Liver (tissue), 9 donors: ENCODE data around the gene ACADSB. TPM values are rescaled to one million over a fixed set of nuclear protein-coding genes. Genes with fewer than 3 reads are reported as not detected.

Source experiments
- DNase-seq: peaks from one replicate; pipeline ENCODE4 v3.0.0-alpha.2; 2017; ENCODE audit warnings: low spot score
- H3K27ac ChIP-seq, 2 donors: one replicate each; pipeline ENCODE4 v1.7.0; 2013; ENCODE audit warnings: inconsistent platforms in 2 of 2, low read length in 2 of 2, control low read depth in 1 of 2, low read depth in 1 of 2, mild to moderate bottlenecking in 1 of 2
- H3K27me3 ChIP-seq, 4 donors: one replicate each; pipeline versions ENCODE4 v1.6.1 to v1.7.0; 2013; ENCODE audit warnings: low read length in 3 of 4, inconsistent platforms in 1 of 4, mild to moderate bottlenecking in 1 of 4, moderate library complexity in 1 of 4; ENCODE audit not compliant: control insufficient read depth in 4 of 4, insufficient read depth in 4 of 4
- H3K36me3 ChIP-seq, 4 donors: one replicate each; pipeline versions ENCODE4 v1.6.1 to v1.7.0; 2013; ENCODE audit warnings: low read length in 3 of 4, mild to moderate bottlenecking in 3 of 4, low read depth in 1 of 4, moderate library complexity in 1 of 4; ENCODE audit not compliant: control insufficient read depth in 4 of 4, insufficient read depth in 3 of 4
- H3K4me1 ChIP-seq, 4 donors: one replicate each; pipeline versions ENCODE4 v1.6.1 to v1.7.0; 2013; ENCODE audit warnings: low read length in 3 of 4, mild to moderate bottlenecking in 3 of 4, moderate library complexity in 1 of 4; ENCODE audit not compliant: control insufficient read depth in 4 of 4, insufficient read depth in 4 of 4
- H3K4me3 ChIP-seq, 3 donors: one replicate each; pipeline versions ENCODE4 v1.6.1 to v1.7.0; 2013; ENCODE audit warnings: low read length in 3 of 3, control low read depth in 1 of 3, low read depth in 1 of 3, mild to moderate bottlenecking in 1 of 3
- H3K9ac ChIP-seq, 2 donors: one replicate each; pipeline ENCODE4 v1.7.0; 2013; ENCODE audit warnings: low read length in 2 of 2, mild to moderate bottlenecking in 2 of 2, moderate library complexity in 2 of 2, control low read depth in 1 of 2, low read depth in 1 of 2
- H3K9me3 ChIP-seq, 4 donors: one replicate each; pipeline versions ENCODE4 v1.6.1 to v1.7.0; 2013; ENCODE audit warnings: low read length in 3 of 4; ENCODE audit not compliant: control insufficient read depth in 4 of 4
- EGR1 ChIP-seq, 2 donors: IDR thresholded peaks; 2 replicates each; pipeline ENCODE4 v1.6.1; 2016 to 2018; ENCODE audit warnings: antibody characterized with exemption in 2 of 2, low read depth in 2 of 2
- FOXA1 ChIP-seq: IDR thresholded peaks from 2 replicates; pipeline ENCODE4 v1.6.1; 2016; ENCODE audit warnings: antibody characterized with exemption
- FOXA2 ChIP-seq: IDR thresholded peaks from 2 replicates; pipeline ENCODE4 v1.6.1; 2016; ENCODE audit warnings: antibody characterized with exemption
- GABPA ChIP-seq, 2 donors: IDR thresholded peaks in 1 of 2; conservative IDR thresholded peaks in 1 of 2; 2 replicates each; pipeline ENCODE4 v1.6.1; 2016; ENCODE audit warnings: antibody characterized with exemption in 2 of 2, mild to moderate bottlenecking in 1 of 2, moderate library complexity in 1 of 2
- HNF4A ChIP-seq, 2 donors: conservative IDR thresholded peaks; 2 replicates each; pipeline ENCODE4 v1.6.1; 2016; ENCODE audit warnings: antibody characterized with exemption in 2 of 2, mild to moderate bottlenecking in 2 of 2
- HNF4G ChIP-seq: IDR thresholded peaks from 2 replicates; pipeline ENCODE4 v1.6.1; 2016; ENCODE audit warnings: antibody characterized with exemption
- JUND ChIP-seq, 2 donors: IDR thresholded peaks; 2 replicates each; pipeline ENCODE4 v1.6.1; 2016; ENCODE audit warnings: antibody characterized with exemption in 2 of 2
- NR2F2 ChIP-seq: IDR thresholded peaks from 2 replicates; pipeline ENCODE4 v1.6.1; 2016; ENCODE audit warnings: antibody characterized with exemption
- RAD21 ChIP-seq, 2 donors: IDR thresholded peaks; 2 replicates each; pipeline ENCODE4 v1.6.1; 2016; ENCODE audit warnings: antibody characterized with exemption in 2 of 2, mild to moderate bottlenecking in 2 of 2
- RXRA ChIP-seq, 2 donors: IDR thresholded peaks; 2 replicates each; pipeline ENCODE4 v1.6.1; 2017 to 2018; ENCODE audit warnings: antibody characterized with exemption in 2 of 2, mild to moderate bottlenecking in 1 of 2
- SP1 ChIP-seq: IDR thresholded peaks from 2 replicates; pipeline ENCODE4 v1.6.1; 2018; ENCODE audit warnings: antibody characterized with exemption, mild to moderate bottlenecking
- TAF1 ChIP-seq: conservative IDR thresholded peaks from 2 replicates; pipeline ENCODE4 v1.6.1; 2016; ENCODE audit warnings: antibody characterized with exemption, mild to moderate bottlenecking
- YY1 ChIP-seq: IDR thresholded peaks from 2 replicates; pipeline ENCODE4 v1.6.1; 2016; ENCODE audit warnings: antibody characterized with exemption, mild to moderate bottlenecking
- ZBTB33 ChIP-seq: IDR thresholded peaks from 2 replicates; pipeline ENCODE4 v1.6.1; 2016; ENCODE audit warnings: antibody characterized with exemption
- WGBS: extraction: QIAGEN DNeasy Blood & Tissue Kit; methylation state at CpG from one replicate; pipeline ENCODE4 v1.1.7; 2013; 5-methylcytosine and 5-hydroxymethylcytosine counted together
- polyA plus RNA-seq, 2 donors: library from polyadenylated mRNA; stranded (reverse) in 1 of 2; unstranded in 1 of 2; fragments of 200-250 nt in 1 of 2; fragments of >200 nt in 1 of 2; fragmentation: Nextera tagmentation in 1 of 2; extraction: Ambion mirVana in 1 of 2; gene quantifications; one replicate each; pipeline versions ENCODE4 v1.2.1 to v1.2.3, GENCODE V29; 2013 to 2015
- total RNA-seq, 2 donors: library from RNA; depleted of rRNA; stranded (reverse); fragments of >200 nt; gene quantifications; one replicate each; pipeline ENCODE4 v1.2.3, GENCODE V29; 2014
- TF ChIP-seq, protein P1 (sequence below): IDR thresholded peaks from 2 replicates; pipeline ENCODE4 v1.6.1; 2016; ENCODE audit warnings: antibody characterized with exemption, mild to moderate bottlenecking
- TF ChIP-seq, protein P2 (sequence below): IDR thresholded peaks from 2 replicates; pipeline ENCODE4 v1.6.1; 2016; ENCODE audit warnings: antibody characterized with exemption
- TF ChIP-seq, protein P3 (sequence below): fragments of 150-350 bp; IDR thresholded peaks from 2 replicates; pipeline ENCODE4 v1.5.1; 2017; ENCODE audit warnings: improper control_type of control experiment, low read depth, low read length; ENCODE audit not compliant: missing input control
- TF ChIP-seq, protein P4 (sequence below): IDR thresholded peaks from 2 replicates; pipeline ENCODE4 v1.6.1; 2016; ENCODE audit warnings: antibody characterized with exemption
- donor health status: healthy.
- donor health status: healthy.
- donor health status: healthy.
- donor health status: healthy.
- donor health status: healthy.

Gene ACADSB
- total and polyA plus RNA-seq, 4 donors: 97.9 to 164 (median 110) TPM

DNA sequence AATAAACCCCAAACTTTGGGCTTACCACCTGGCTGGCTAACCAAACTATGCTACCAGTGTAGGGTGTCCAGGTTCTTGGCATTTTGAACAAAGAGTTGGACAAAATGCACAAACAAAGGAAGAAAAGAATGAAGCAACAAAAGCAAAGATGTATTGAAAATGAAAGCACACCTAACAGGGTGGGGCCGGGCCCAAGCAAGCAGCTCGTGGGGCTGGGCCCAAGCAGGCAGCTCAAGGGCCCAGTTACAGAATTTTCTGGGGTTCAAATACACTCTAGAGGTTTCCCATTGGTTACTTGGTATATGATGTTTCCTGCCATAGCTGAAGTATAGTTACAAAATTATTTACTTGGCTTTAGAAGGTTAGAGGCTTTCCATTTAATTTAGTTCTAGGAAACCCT, 15.7 kb downstream of the ACADSB start:
- Histone ChIP-seq H3K9ac (no peak overlapping the region), H3K4me3 (no peak overlapping the region), H3K4me1 (peaks cover 8 to 40% (median 16%) of the 10 kb centered on the region in 4 donors), H3K27me3 (no peaks in the 10 kb centered on the region), H3K9me3 (no peaks in the 10 kb centered on the region), H3K27ac (peak overlapping the region in 1 of 2 donors; percentile 23), H3K36me3 (no peaks in the 10 kb centered on the region)
- WGBS: 86% methylated on average over 2 of the region's 2 CpGs
- DNase-seq: no peak
- TF ChIP-seq SP1 (no peak), JUND (IDR thresholded peaks at IDR 0.05) (no peak), TAF1 (no peak), HNF4A (conservative IDR thresholded peaks at IDR 0.05) (no peak), FOXA1 (no peak), HNF4G (no peak), NR2F2 (no peak), RXRA (IDR thresholded peaks at IDR 0.05) (no peak), ZBTB33 (no peak), EGR1 (IDR thresholded peaks at IDR 0.05; ENCODE audit: low read depth in 2 of 2) (no peak), FOXA2 (no peak), GABPA (IDR thresholded peaks at IDR 0.05 in 1 of 2, conservative IDR thresholded peaks at IDR 0.05 in 1 of 2) (no peak), YY1 (no peak), RAD21 (IDR thresholded peaks at IDR 0.05) (no peak)
- TF ChIP-seq, protein P1, sequence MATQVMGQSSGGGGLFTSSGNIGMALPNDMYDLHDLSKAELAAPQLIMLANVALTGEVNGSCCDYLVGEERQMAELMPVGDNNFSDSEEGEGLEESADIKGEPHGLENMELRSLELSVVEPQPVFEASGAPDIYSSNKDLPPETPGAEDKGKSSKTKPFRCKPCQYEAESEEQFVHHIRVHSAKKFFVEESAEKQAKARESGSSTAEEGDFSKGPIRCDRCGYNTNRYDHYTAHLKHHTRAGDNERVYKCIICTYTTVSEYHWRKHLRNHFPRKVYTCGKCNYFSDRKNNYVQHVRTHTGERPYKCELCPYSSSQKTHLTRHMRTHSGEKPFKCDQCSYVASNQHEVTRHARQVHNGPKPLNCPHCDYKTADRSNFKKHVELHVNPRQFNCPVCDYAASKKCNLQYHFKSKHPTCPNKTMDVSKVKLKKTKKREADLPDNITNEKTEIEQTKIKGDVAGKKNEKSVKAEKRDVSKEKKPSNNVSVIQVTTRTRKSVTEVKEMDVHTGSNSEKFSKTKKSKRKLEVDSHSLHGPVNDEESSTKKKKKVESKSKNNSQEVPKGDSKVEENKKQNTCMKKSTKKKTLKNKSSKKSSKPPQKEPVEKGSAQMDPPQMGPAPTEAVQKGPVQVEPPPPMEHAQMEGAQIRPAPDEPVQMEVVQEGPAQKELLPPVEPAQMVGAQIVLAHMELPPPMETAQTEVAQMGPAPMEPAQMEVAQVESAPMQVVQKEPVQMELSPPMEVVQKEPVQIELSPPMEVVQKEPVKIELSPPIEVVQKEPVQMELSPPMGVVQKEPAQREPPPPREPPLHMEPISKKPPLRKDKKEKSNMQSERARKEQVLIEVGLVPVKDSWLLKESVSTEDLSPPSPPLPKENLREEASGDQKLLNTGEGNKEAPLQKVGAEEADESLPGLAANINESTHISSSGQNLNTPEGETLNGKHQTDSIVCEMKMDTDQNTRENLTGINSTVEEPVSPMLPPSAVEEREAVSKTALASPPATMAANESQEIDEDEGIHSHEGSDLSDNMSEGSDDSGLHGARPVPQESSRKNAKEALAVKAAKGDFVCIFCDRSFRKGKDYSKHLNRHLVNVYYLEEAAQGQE: no peak
- TF ChIP-seq, protein P2, sequence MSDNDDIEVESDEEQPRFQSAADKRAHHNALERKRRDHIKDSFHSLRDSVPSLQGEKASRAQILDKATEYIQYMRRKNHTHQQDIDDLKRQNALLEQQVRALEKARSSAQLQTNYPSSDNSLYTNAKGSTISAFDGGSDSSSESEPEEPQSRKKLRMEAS: no peak
- TF ChIP-seq, protein P3, sequence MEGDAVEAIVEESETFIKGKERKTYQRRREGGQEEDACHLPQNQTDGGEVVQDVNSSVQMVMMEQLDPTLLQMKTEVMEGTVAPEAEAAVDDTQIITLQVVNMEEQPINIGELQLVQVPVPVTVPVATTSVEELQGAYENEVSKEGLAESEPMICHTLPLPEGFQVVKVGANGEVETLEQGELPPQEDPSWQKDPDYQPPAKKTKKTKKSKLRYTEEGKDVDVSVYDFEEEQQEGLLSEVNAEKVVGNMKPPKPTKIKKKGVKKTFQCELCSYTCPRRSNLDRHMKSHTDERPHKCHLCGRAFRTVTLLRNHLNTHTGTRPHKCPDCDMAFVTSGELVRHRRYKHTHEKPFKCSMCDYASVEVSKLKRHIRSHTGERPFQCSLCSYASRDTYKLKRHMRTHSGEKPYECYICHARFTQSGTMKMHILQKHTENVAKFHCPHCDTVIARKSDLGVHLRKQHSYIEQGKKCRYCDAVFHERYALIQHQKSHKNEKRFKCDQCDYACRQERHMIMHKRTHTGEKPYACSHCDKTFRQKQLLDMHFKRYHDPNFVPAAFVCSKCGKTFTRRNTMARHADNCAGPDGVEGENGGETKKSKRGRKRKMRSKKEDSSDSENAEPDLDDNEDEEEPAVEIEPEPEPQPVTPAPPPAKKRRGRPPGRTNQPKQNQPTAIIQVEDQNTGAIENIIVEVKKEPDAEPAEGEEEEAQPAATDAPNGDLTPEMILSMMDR: no peak
- TF ChIP-seq, protein P4, sequence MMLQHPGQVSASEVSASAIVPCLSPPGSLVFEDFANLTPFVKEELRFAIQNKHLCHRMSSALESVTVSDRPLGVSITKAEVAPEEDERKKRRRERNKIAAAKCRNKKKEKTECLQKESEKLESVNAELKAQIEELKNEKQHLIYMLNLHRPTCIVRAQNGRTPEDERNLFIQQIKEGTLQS: no peak
